UCSD-AML1 (cell line): Measurements from ENCODE around the gene SERPING1.

Experiments
- DNase-seq: peaks from one replicate; lab custom pipeline; 2025; ENCODE audit not compliant: unreplicated experiment; lab: John Stamatoyannopoulos, UW

The SERPING1 gene

GRCh38 chr11:57638005-57638781, 40.7 kb downstream of the SERPING1 start:
- DNase-seq = peak; percentile 72

- peak; percentile 50 for DNase-seq
Observed at GRCh38 chr11:57638811-57639320, 41.4 kb downstream of the SERPING1 start.

DNA sequence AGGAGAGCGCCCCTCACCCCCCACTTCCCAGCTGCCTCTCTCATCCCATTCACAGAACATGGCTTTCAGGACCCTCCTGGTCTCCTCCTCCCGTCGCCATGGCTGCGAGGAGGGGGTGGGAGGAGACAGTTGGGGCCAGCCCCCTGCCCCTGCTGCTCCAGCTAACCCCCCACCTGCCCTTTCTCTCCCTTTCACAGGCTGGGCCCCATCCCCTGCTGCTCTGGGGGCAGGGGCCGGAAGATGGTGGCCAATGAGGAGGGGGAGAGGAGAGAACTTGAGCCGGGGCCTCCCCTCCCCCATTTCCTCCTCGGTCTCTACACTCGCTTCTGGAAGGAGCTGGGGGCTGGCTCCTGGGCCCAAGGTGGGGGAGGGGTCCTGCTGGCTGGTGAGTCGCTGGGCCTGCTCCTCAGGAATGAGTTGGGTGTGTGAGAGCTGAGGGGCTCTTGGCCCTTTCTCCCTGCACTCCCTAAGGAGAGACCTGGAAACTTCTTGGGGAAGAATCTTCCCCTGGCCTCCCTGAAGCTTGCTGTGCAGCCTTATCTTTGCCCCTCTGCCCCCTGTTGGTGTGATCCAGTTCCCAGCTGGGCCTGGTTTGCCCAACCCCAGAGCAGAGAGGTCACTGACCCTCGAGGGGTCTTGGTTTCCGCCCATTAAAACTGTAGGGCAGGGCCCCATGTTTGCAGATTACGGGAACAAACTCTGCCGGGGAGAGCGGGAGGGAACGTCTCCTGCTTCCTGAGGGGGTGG, 42.0 kb downstream of the SERPING1 start:
- DNase-seq = peak; percentile 95

GRCh38 chr11:57640068-57640800, 42.7 kb downstream of the SERPING1 start:
- DNase-seq = no peak

GRCh38 chr11:57641011-57641807, 43.7 kb downstream of the SERPING1 start:
- DNase-seq = peak; percentile 18

GRCh38 chr11:57643802-57644201, 46.3 kb downstream of the SERPING1 start:
- DNase-seq = no peak

- DNase-seq = peak; percentile 71
Observed at GRCh38 chr11:57644748-57645688, 47.5 kb downstream of the SERPING1 start.

DNA sequence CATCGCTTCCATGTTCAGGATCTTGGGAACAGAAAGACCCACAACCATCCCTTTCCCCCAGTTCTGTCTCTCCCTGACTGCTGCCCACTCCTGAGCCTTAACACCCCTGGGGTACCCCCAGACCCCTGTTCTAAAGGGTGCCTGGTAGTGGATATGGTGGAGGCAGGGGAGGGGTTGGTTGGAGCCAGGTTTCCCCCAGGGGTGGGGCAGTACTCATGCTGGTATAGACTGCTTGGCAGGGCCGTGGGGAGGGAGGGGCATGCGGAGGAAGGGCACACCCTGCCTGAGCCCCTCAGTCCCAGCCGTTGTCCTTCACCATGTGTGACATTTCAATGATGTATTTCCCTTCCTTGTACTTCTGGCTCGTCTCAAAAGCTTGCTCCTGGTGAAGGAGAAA, 48.2 kb downstream of the SERPING1 start:
- DNase-seq = peak; percentile 34

GRCh38 chr11:57646194-57646798, 48.8 kb downstream of the SERPING1 start:
- DNase-seq = peak; percentile 44

- peak; percentile 29 for DNase-seq
Observed at GRCh38 chr11:57646799-57647303, 49.4 kb downstream of the SERPING1 start.

DNA sequence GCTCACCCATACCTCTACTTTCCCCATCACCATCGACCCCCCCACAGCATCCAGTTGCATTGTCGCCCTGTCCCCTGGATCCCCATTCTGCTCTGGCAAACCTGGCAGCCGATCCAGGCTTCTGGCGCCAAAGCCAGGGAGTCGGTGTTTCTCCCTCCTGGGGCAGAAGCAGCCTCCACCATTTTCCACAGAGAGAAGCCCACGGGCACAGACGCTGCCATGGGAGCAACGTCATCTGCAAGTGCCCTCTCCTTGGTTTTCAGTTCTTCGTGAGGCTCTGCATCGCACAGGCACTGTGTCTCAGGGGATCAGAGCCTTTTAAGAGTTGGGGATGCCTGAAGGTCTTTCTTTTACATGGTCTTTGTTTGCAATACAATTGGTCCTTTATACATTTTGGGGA, 49.9 kb downstream of the SERPING1 start:
- DNase-seq = peak; percentile 35

DNA sequence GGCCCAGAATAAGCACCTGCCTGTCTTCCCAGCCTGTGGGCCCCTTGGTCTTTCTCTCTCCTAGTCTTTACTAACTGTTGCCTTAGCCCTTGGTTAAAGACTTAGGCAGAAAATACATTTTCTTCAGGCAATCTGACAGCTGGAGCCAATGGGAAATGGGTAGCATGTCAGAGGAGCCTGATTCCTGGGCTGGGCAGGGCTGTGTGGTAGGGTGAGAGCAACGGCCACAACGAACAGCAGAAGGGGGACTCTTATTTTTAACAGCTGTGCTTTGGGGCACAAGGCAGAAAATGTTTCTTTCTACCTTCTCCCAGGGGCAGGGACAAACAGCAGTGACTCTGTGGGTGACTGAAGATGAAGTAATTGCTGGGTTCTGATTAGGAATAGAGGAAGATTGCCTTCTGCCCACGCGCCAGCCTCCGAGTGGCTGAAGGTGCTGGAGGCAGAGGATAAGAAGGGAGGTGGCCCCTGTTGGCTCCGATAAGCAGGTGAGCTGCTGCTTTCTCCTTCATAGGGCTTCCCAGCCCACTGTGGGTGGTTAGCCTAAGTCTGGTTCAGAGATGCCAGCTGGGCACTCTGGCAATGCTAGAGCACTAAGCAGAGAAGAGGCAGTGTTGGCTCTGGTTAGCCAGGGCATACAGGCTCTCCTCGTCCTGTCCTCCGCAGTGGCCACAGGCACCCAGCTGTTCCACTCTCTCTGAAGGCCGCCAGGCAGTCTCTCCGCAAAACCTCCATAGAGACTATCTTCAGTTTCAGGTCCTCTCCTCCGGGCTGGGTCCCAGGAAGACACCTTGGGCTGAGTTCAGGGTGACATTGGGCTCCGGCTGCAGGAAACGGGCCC, 50.7 kb downstream of the SERPING1 start:
- peak; percentile 40 for DNase-seq

GRCh38 chr11:57648801-57649735, 51.6 kb downstream of the SERPING1 start:
- DNase-seq = peak; percentile 28

GRCh38 chr11:57649826-57650738, 52.6 kb downstream of the SERPING1 start, which contains the start of gene YPEL4:
TSS of gene YPEL4 (minus strand) at chr11:57649912. CDS start at chr11:57647107, 2,805 bp downstream.
- DNase-seq = peak; percentile 62

- no peak for DNase-seq
Observed at GRCh38 chr11:57650739-57651090, 53.2 kb downstream of the SERPING1 start.

- DNase-seq = no peak
Observed at GRCh38 chr11:57651408-57651807, 53.9 kb downstream of the SERPING1 start.
